GM18861 (cell line): ENCODE data around the gene GATD1.

Experiments
- ATAC-seq: cut with Tn5 transposase; IDR thresholded peaks from one replicate; pipeline ENCODE4 v1.9.1; 2021; ENCODE audit not compliant: unreplicated experiment

GATD1 gene

GRCh38 chr11:813072-813455, 35.8 kb upstream of the GATD1 start:
- no peak for ATAC-seq

GRCh38 chr11:812390-812789, 35.1 kb upstream of the GATD1 start:
- ATAC-seq: no peak

GRCh38 chr11:811446-812245, 34.4 kb upstream of the GATD1 start:
- ATAC-seq: no peak

- ATAC-seq: peak; percentile 6
Measured at GRCh38 chr11:810040-810567, 32.8 kb upstream of the GATD1 start.

- ATAC-seq: peak; percentile 68
Measured at GRCh38 chr11:809287-810039, 32.2 kb upstream of the GATD1 start, which contains the start of gene RPLP2. RPLP2 (plus strand) TSS chr11:809967; CDS start chr11:810235, 268 bp downstream.

- no peak for ATAC-seq
Measured at GRCh38 chr11:808427-809286, 31.4 kb upstream of the GATD1 start.

- ATAC-seq: no peak
Measured at GRCh38 chr11:804599-804964, 27.3 kb upstream of the GATD1 start.

GRCh38 chr11:803770-804598, 26.7 kb upstream of the GATD1 start:
- ATAC-seq: no peak

GRCh38 chr11:803467-803742, 26.1 kb upstream of the GATD1 start:
- ATAC-seq: no peak

GRCh38 chr11:802693-803466, 25.6 kb upstream of the GATD1 start:
- ATAC-seq: no peak

- ATAC-seq: no peak
Measured at GRCh38 chr11:802018-802617, 24.8 kb upstream of the GATD1 start.

- no peak for ATAC-seq
Measured at GRCh38 chr11:801097-801780, 24.0 kb upstream of the GATD1 start.

- no peak for ATAC-seq
Measured at GRCh38 chr11:800473-800872, 23.2 kb upstream of the GATD1 start.

GRCh38 chr11:799641-800316, 22.5 kb upstream of the GATD1 start:
- no peak for ATAC-seq

- ATAC-seq: peak; percentile 51
Measured at GRCh38 chr11:798093-798713, 20.9 kb upstream of the GATD1 start, which contains the start of gene SLC25A22. SLC25A22 (minus strand) TSS chr11:798281; CDS start chr11:795006, 3,275 bp downstream.

- peak; percentile 32 for ATAC-seq
Measured at GRCh38 chr11:797296-798092, 20.2 kb upstream of the GATD1 start.
